Muscle of leg (tissue), 11 donors: Measurements from ENCODE around the gene COL7A1. TPM values are rescaled to one million over a fixed set of nuclear protein-coding genes. Genes with fewer than 3 reads are reported as not detected.

Source experiments
- DNase-seq: peaks from one replicate; pipeline ENCODE4 v3.0.0; 2013
- H3K27ac ChIP-seq: one replicate; pipeline ENCODE4 v1.5.1; 2013; ENCODE audit warnings: mild to moderate bottlenecking, low read length, control low read depth
- H3K27me3 ChIP-seq: one replicate; pipeline ENCODE4 v1.6.1; 2013; ENCODE audit warnings: low read length; ENCODE audit not compliant: control insufficient read depth, insufficient read depth
- H3K36me3 ChIP-seq: one replicate; pipeline ENCODE4 v1.6.1; 2013; ENCODE audit warnings: low read length; ENCODE audit not compliant: control insufficient read depth, insufficient read depth
- H3K4me1 ChIP-seq: one replicate; pipeline ENCODE4 v1.6.1; 2013; ENCODE audit warnings: low read length; ENCODE audit not compliant: control insufficient read depth, insufficient read depth
- H3K4me3 ChIP-seq: one replicate; pipeline ENCODE4 v1.5.1; 2013; ENCODE audit warnings: low read length, control low read depth
- H3K9me3 ChIP-seq: replicated peaks from 2 replicates; pipeline ENCODE4 v1.6.1; 2013; ENCODE audit warnings: low read depth, low read length; ENCODE audit not compliant: control insufficient read depth
- WGBS: methylation state at CpG from one replicate; pipeline ENCODE4 v1.1.5; 2013; ENCODE audit warnings: missing lambda C conversion rate; ENCODE audit not compliant: insufficient coverage; 5-methylcytosine and 5-hydroxymethylcytosine counted together
- polyA plus RNA-seq, 8 donors: library from polyadenylated mRNA; unstranded; fragments of 120-200 nt; gene quantifications; one replicate each; pipeline versions ENCODE4 v1.2.1 to v1.2.3, GENCODE V29; 2013; ENCODE audit warnings: inconsistent platforms in 1 of 8, low replicate concordance in 1 of 8; ENCODE audit not compliant: insufficient read length in 8 of 8, insufficient read depth in 1 of 8
- total RNA-seq: library from RNA; stranded (reverse); fragments of 120-200 nt; gene quantifications from one replicate; pipeline ENCODE4 v1.2.4, GENCODE V29; 2013

The COL7A1 gene
- total and polyA plus RNA-seq, 9 donors, result 3.1 to 37.0 (median 7.6) TPM

DNA sequence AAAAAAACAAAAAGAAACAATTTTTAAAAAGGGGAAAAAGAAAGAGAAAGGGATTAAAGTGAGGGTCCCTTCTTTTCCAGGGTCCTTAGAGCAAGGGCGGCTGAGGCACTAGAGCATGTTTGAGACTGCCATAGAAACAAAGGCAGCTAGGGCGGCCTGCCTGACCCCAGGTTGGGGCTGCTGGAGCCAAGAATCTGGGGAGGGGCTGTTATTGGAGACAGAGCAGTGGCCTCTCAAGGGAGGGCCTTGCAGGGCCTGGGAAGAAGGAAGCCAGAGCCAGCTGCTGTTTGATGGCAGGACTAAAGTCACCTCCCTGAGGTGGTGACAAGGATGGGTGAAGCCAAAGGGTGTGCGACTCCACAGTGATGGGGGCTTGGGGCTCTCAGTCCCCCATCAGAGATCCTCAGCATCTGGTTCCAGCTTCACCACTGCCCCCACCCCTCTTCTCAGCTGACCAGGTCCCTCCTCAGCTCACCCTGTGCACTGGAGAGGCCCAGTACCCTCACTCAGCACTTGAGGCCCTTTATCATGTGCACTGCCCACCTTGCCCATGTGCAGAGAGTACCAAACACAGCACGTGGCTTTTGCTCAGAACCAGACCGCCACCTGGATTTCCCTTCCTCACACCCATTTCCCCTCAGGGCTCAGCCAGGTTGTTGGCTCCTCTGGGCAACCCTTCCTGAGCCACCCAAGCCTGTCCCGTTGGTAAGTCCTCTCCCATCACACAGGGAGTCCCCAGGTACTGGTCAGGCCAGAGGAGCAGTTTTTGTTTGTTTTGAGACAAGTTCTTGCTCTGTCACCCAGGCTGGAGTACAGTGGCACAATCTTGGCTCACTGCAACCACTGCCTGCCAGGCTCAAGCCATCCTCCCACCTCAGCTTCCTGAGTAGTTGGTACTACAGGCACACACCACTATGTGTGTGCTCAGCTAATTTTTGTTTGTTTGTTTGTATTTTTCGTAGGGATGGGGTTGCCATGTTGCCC lies 24.7 kb upstream of the COL7A1 start:
- H3K36me3 ChIP-seq, result peaks cover 3% of the 10 kb centered on the region
- H3K9me3 ChIP-seq, result peaks cover 8% of the 10 kb centered on the region
- no peak overlapping the region for H3K4me3 ChIP-seq
- WGBS, result 79% methylated on average over 5 of the region's 7 CpGs
- no peak for DNase-seq
- no peak overlapping the region for H3K27ac ChIP-seq
- H3K4me1 ChIP-seq, result no peaks in the 10 kb centered on the region
- H3K27me3 ChIP-seq, result no peaks in the 10 kb centered on the region

GRCh38 chr3:48617559-48617958 lies 22.4 kb upstream of the COL7A1 start:
- 100% methylated on average over 1 of the region's 4 CpGs for WGBS
- no peaks in the 10 kb centered on the region for H3K4me1 ChIP-seq
- H3K27ac ChIP-seq, result no peak overlapping the region
- H3K4me3 ChIP-seq, result no peak overlapping the region
- H3K27me3 ChIP-seq, result no peaks in the 10 kb centered on the region
- no peak for DNase-seq
- H3K9me3 ChIP-seq, result peaks cover 8% of the 10 kb centered on the region
- no peaks in the 10 kb centered on the region for H3K36me3 ChIP-seq

DNA sequence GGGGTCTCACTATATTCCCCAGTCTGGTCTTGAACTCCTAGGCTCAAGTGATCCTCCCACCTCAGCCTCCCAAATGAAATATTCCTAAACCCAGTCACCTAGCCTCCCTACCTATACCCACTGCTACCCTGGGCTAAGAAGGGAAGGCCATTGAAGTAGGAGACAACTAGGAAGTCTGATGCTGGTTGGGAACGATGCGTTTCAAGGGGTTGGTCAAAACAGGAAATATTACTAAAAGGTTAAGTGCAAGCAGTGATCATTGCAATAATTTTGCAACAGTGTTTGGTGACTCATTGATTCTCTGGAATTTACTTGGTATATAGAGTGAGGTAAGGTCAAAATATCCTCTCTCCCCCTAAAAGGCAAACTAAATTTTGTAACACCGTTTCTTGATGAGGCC lies 18.9 kb upstream of the COL7A1 start:
- no peak overlapping the region for H3K27ac ChIP-seq
- H3K36me3 ChIP-seq, result no peaks in the 10 kb centered on the region
- WGBS, result 73% methylated on average over 2 of the region's 3 CpGs
- peaks cover 12% of the 10 kb centered on the region for H3K27me3 ChIP-seq
- no peaks in the 10 kb centered on the region for H3K4me1 ChIP-seq
- peaks cover 8% of the 10 kb centered on the region for H3K9me3 ChIP-seq
- no peak overlapping the region for H3K4me3 ChIP-seq
- no peak for DNase-seq

DNA sequence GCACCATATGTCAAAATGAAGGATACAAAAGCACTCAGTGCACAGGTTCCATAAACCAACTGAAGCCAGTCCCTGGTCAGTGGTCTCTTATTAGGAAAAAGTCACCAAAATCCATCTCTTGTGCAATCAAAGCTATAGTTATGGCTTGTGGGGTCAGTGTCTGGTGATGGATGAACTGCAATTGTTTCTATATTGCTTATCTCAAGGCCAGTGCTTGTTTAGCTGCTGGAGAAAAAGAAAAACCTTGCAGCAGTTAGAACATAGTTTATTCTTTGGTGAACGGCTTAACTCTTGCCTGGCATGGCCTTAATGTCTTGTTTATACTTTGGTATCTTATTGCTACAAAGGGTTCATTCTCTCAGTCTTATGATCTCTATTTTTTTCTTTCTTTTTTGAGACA lies 17.2 kb upstream of the COL7A1 start:
- peaks cover 3% of the 10 kb centered on the region for H3K9me3 ChIP-seq
- no peak overlapping the region for H3K27ac ChIP-seq
- no peak overlapping the region for H3K4me3 ChIP-seq
- H3K36me3 ChIP-seq, result peaks cover 4% of the 10 kb centered on the region
- H3K27me3 ChIP-seq, result peaks cover 12% of the 10 kb centered on the region
- H3K4me1 ChIP-seq, result peaks cover 5% of the 10 kb centered on the region
- DNase-seq, result no peak
- no CpG with 5 or more reads among the region's 1 CpG for WGBS

DNA sequence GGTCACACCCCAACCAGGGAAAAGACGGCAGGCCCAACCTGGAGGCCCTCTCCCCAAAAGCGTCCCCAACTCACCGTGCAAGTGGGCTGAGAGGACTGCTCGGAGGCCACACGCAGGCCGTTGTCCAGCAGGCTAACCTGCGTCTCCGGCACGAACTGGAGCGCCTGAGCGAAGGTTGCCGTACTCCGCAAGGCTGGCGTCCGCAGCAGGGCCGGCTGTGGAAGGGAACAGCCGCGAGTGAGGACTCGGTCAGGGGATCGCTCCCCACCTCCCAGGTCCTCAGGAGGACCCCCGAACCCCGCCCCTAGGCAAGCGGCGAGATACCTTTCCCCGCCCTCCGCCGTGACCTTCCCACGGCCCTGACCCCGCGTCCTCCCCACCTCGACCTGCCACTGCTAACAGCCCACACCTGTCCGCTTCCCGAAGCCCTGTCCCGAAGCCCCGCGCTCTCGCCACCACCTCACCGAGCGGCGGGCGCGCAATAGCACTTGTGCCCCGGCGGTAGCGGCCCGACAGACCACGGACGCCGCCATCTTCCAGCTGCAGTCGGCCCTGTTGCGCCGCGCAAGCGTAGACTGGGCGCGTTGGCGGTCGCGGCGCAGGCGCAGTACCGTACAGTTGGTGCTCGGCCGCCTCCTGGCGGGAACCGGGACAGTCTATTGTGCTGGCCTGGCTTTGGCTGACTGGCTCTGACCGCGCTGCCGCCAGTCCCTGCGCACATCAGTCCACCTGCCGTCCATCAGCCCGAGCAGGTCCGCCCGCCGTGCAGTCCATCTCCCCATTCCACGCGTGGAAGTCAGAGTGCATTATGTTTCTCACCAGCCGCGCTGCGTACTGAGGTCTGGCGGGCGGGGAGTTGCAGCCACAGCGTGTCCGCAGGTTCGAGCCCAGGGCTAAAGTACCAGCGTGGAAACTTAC lies 14.2 kb upstream of the COL7A1 start, which contains the start of gene UQCRC1:
UQCRC1 (minus strand) TSS at position 559 of the 918 bp plus-strand sequence; CDS start at position 533, 26 bp downstream.
- H3K27ac ChIP-seq, result peak within 1 kb of the TSS; percentile 82
- H3K27me3 ChIP-seq, result peaks cover 12% of the 10 kb centered on the region
- peaks cover 5% of the 10 kb centered on the region for H3K4me1 ChIP-seq
- 1% methylated on average over 80 of the region's 86 CpGs for WGBS
- peak; percentile 97 for DNase-seq
- peak within 1 kb of the TSS; percentile 99 for H3K4me3 ChIP-seq
- peaks cover 23% of the 10 kb centered on the region for H3K36me3 ChIP-seq
- no peaks in the 10 kb centered on the region for H3K9me3 ChIP-seq

- 100% methylated on average over 3 of the region's 5 CpGs for WGBS
- peaks cover 5% of the 10 kb centered on the region for H3K4me1 ChIP-seq
- H3K27ac ChIP-seq, result no peak overlapping the region
- peaks cover 40% of the 10 kb centered on the region for H3K36me3 ChIP-seq
- H3K9me3 ChIP-seq, result no peaks in the 10 kb centered on the region
- DNase-seq, result no peak
- H3K4me3 ChIP-seq, result no peak overlapping the region
- peaks cover 12% of the 10 kb centered on the region for H3K27me3 ChIP-seq
Observed at GRCh38 chr3:48607519-48607918, 12.4 kb upstream of the COL7A1 start.

DNA sequence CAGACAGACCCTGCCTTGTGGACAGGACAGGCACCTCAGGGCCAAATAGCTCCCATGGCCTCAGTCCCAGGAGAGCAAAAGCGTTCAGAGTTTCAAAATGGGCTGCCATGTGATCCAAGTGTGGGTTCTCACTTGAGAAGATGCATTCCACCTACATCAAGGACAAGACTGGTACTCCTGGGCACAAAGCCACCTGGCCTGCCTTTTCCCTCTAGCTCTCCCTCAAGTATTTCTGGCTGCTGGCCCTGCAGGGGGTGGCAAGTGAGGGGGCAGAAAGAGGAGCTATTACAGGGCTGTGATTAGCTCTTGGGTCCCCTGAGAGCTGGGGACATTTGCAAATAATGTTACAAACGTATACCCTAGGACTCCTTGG lies 6.5 kb upstream of the COL7A1 start:
- no peak overlapping the region for H3K4me3 ChIP-seq
- no peak for DNase-seq

DNA sequence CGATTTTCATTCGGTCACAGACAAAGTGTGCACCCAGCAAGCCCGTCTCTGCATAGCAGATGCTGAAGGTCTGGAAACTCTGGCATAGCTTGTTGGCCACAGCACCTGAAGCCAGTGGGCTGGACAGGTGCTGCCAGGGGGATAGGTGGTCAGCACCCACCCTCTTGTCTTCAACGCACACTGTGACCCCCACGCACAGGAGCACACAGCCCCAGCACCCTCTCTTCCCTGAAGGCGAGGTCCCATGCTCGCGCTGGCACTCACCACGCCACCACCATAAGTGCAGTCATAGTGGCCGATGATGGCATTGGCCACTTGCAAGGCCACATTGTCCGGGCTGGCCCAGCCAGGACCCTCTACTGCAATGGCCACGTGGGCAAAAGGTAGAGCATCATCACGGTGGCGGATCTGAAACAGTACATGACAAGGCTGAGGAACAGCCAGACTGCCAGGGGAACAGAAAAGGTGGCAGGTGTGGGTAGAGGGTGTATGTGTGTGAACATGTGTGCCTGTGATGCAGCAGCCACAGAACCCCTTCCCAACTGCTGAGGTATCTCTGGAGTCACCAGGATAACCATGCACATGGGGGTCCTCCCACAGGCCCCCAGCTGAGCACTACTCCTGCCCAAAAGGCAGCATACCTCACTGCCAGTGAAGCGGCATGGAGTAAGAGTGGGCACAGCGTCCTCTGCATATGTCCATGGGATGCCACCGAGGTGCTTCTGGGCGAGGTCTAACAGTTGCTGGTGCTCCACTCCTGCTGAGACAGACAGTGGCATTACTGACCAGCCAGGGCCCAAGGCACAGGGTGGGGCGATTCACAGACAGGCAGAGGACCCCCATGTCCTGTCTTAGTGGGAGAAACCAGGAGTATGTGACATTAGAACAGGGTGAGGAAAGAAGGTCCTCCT lies 5.8 kb upstream of the COL7A1 start:
- no peaks in the 10 kb centered on the region for H3K9me3 ChIP-seq
- peaks cover under 1% of the 10 kb centered on the region for H3K27me3 ChIP-seq
- peaks cover 87% of the 10 kb centered on the region for H3K36me3 ChIP-seq
- H3K27ac ChIP-seq, result no peak overlapping the region
- no peak for DNase-seq
- no peak overlapping the region for H3K4me3 ChIP-seq
- WGBS, result 93% methylated on average over 13 of the region's 19 CpGs
- H3K4me1 ChIP-seq, result peaks cover 29% of the 10 kb centered on the region

More for the DNA sequence above, 6.5 kb upstream of the COL7A1 start:
- Histone ChIP-seq H3K27ac (no peak overlapping the region), H3K4me1 (peaks cover 29% of the 10 kb centered on the region), H3K27me3 (no peaks in the 10 kb centered on the region), H3K9me3 (no peaks in the 10 kb centered on the region), H3K36me3 (peaks cover 90% of the 10 kb centered on the region)
- WGBS, result 60% methylated on average over 1 of the region's 2 CpGs

DNA sequence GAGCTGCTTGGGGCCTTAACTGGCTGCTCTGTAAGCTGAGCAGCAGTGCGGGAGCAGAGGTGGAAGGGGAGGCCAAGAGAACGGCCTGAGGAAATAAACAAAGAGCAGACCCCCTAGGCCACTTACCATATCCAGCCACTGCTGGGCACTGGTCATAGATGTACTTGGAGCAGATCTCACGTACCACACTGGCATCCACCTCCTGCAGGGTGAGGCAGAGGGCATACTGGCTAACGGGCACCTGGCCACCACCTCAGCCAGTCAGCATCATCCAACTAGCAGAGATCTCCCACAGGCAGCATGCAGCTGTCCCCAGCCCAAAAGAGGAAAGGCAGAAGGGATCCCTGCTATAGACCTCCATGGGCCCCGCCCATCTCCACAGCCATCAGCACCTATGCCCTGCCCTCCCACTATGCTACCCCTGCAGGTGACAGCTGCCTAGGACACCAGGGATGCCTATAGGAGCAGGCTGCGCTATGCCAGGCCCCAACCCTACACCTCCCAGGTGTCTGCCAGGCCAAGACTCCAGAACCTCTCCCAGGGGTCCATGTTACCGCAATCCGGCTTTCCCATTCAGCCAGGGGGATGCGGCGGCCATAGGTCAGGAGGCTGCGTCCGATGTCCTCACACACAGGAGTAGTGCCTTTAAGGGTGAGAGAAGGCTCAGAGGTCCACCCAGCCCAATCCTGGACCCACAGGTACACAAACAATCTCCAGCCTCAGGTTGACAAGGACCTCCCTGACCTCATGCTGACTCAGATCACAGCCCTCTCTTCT lies 4.6 kb upstream of the COL7A1 start:
- Histone ChIP-seq H3K36me3 (peaks cover 75% of the 10 kb centered on the region), H3K4me1 (peaks cover 42% of the 10 kb centered on the region), H3K4me3 (no peak overlapping the region), H3K27ac (peak overlapping the region; percentile 88), H3K9me3 (no peaks in the 10 kb centered on the region), H3K27me3 (peaks cover 12% of the 10 kb centered on the region)
- WGBS, result 93% methylated on average over 3 of the region's 12 CpGs
- DNase-seq, result no peak
